Caki2 (cell line): Measurements from ENCODE around the gene IRF1. TPM values are rescaled to one million over a fixed set of nuclear protein-coding genes. Genes with fewer than 3 reads are reported as not detected.

Experiments
- DNase-seq: peaks from one replicate; pipeline ENCODE4 v3.0.0-alpha.2; 2015; ENCODE audit warnings: low read depth
- in situ Hi-C: cut with HindIII; loops from 2 replicates; pipeline ENCODE4 v1.10.0; 2016; ENCODE audit warnings: low sequenced_read_pairs, low pct_unique_long_range_greater_than_20kb, mixed read lengths
- total RNA-seq: library from RNA; depleted of rRNA; stranded (reverse); fragments of >200 nt; shearing (Covaris generic); gene quantifications from 2 replicates; pipeline ENCODE4 v1.2.3, GENCODE V29; 2014; ENCODE audit warnings: low replicate concordance; rRNA removed

The IRF1 gene
- total RNA-seq, 1 experiment from 2014 or later: 12.2 TPM

DNA sequence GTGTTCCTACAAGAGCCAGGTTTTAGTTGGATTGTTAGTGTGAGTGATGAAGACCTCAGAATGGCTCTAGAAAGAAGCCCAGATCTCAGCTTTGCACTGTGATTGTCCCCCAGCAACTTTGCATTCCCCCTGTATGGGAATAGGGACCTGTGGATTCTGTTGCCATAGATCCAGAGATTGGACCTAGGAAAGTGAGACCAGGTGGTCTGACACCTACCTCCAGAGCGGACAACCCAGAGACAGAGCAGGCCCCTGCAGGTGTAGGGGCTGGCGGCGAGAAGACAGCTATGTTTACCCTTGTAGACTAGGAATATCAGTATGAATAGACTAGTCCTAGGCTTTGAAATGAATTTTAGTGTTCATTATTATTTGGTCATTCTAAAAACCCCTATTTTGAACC, 53.6 kb downstream of the IRF1 start:
- DNase-seq: no peak
- in situ Hi-C loops: no loop called here

DNA sequence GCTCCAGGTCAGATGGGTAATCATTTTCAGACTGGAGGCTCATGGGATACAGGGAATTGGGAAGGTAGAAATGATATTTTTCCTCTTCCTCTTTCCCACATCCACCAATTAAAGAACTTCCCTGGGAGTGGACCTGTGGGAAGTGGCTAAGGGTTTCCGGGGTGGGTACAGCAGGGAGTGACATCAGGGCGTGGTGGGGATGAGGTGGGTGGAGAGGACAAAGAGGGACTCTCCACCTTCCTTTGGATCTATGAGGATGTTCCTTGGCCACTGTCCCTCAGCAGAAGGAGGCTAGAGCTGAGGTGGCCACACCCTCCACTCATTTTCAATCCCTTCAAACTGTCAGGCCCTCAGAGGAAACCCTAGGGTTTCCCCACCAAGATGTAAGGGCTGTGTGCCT, 54.7 kb downstream of the IRF1 start:
- in situ Hi-C loops: no loop called here
- no peak for DNase-seq

DNA sequence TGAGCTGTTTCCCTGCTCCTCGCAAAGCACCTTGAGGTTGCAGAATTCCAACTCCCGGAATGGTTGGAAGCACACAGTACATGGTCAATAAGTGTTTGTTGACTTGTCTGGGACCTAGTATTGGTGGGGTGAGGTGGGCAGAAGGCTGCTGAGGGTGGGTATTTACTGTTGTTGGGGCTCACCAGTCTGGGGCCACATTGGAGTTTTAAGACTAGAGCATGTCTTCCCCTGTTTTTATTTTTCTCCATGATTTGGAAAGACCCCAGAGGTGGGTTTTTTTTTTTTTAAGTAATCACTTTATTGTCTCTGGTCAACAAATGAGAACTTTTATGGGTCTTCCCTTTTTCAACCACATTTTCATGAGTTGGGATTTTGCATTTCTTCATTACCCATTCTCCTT, 55.1 kb downstream of the IRF1 start:
- no peak for DNase-seq
- in situ Hi-C loops: no loop called here

DNA sequence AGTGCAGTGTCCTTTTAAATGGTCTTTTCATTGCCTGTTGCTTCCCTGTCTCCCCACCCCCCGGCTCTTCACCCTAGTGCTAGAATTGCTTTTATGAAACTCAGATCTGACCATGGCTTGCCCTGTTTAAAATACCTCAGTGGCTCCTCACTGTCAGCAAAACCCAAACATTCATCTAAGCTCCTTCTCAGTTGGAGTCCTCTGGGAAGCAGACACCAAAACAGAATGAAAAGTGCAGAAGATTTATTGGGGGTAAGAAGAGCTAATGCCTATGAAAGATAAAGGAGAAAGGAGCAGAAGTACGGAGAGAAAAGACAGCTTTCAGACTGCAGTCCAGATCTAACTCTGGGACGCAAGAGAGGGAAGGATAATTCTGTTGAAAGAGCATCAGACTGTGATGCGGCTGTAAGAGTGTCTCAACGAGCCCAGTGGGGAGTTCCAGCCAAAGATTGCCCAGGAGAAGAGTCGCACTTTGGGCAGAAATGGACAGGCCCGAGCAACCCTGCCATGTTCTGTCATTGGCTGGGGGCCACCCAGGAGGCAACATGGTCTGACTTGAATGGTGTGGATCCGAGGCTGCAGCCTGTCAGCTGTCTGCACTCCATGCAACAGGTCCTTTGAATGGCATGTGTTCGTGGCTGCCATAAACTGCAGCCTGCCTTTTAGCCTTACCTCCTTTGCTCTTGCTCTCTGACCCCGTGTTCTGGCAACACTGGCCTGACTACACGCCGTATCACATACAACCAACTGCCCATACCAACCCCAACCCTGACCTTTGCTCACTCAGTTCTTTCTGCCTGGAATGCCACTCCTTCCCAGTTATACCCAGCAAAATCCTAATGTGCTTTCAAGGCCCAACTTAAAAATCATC, 55.9 kb downstream of the IRF1 start:
- in situ Hi-C loops: no loop called here
- no peak for DNase-seq

DNA sequence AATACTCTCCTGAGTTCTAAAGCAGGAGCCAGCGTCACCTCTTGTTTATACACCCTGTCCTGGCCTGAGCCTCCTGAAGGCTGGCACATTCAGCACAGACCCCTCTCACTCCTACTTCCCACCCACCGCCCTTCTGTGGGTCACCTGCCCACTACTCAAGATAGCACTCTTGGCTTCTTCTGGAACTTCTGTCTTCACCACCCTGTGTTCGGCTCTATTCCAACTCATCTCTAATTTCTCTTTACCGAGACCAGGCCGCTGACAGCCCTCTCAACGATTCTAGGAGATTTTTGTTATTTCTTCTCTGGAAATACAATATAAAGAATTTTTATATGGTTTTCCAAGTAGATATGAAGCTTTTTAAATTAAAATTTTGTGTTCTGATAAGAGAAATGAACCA, 57.4 kb downstream of the IRF1 start:
- in situ Hi-C loops: no loop called here
- DNase-seq: no peak

DNA sequence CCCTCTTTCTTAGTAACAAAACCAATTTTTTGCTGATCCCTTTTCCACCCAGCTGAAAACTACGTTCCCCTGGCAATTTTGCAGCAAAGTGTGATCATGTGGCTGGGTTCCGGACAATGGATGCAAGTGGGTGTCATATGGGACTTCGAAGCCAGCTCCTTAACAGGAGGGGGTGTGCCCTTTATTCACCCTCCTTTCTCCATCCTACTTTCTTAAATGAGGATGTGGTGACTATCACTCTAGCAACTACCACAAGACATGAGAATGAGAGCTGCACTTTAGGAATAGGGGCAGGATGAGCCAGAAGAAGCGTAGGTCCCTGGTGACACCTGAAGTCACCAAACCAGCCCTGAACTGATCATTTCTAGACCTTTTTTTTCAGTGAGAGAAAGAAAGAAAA, 58.9 kb downstream of the IRF1 start:
- DNase-seq: no peak
- in situ Hi-C loops: no loop called here

Other genes with a start within 250 kb of the IRF1 start
- 1.4 TPM in 1 of 2 replicates, not detected in the other for gene PDLIM4, start 233.1 kb downstream of the IRF1 start, total RNA-seq
- 5.2 TPM in 1 of 2 replicates, not detected in the other for gene SLC22A4, start 196.4 kb downstream of the IRF1 start, total RNA-seq
- gene SLC22A5, start 121.1 kb downstream of the IRF1 start, total RNA-seq: 19.7 and 36.8 TPM in 2 replicates
- gene IL5, start 52.7 kb upstream of the IRF1 start, total RNA-seq: not detected in 2 replicates
- 14.9 and 19.6 TPM in 2 replicates for gene RAD50, start 66.2 kb upstream of the IRF1 start, total RNA-seq
- gene IL13, start 167.4 kb upstream of the IRF1 start, total RNA-seq: not detected in 2 replicates
- not detected in 2 replicates for gene IL4, start 183.2 kb upstream of the IRF1 start, total RNA-seq
- 0.49 and 2.1 TPM in 2 replicates for gene KIF3A, start 246.8 kb upstream of the IRF1 start, total RNA-seq